Activated CD8-positive, alpha-beta T cell treated with anti-CD3 and anti-CD28 coated beads for 36 hours (primary cell): ENCODE results near the gene ANKRD10. TPM values are rescaled to one million over a fixed set of nuclear protein-coding genes. Genes with fewer than 3 reads are reported as not detected.

Source experiments
- ATAC-seq: fragments of 200-7000 bp; cut with Tn5 transposase; one replicate; pipeline ENCODE4 v1.10.0; 2021; ENCODE audit warnings: mild to moderate bottlenecking, moderate library complexity
- CTCF ChIA-PET: fragments of 350-600 bp; sonication (Branson Sonifier 250); formaldehyde crosslinking; loops from one replicate; lab custom pipeline; 2021; ENCODE audit warnings: antibody characterized with exemption; lab: Charles Lee
- POLR2A ChIA-PET: fragments of 350-600 bp; sonication (Branson Sonifier 250); formaldehyde crosslinking; loops from one replicate; lab custom pipeline; 2021; ENCODE audit warnings: antibody characterized with exemption; lab: Charles Lee
- DNase-seq: peaks from one replicate; pipeline ENCODE4 v3.0.0-alpha.2; 2020
- H3K27ac Mint-ChIP-seq: one replicate; pipeline ENCODE4 v1.8.0; 2021; ENCODE audit warnings: mild to moderate bottlenecking, mixed read lengths
- H3K27me3 Mint-ChIP-seq: one replicate; pipeline ENCODE4 v1.8.0; 2021; ENCODE audit warnings: mixed read lengths
- H3K36me3 Mint-ChIP-seq: one replicate; pipeline ENCODE4 v1.8.0; 2021; ENCODE audit warnings: low read depth, mixed read lengths
- H3K4me1 Mint-ChIP-seq: one replicate; pipeline ENCODE4 v1.8.0; 2021; ENCODE audit warnings: low read depth, mixed read lengths
- H3K4me3 Mint-ChIP-seq: one replicate; pipeline ENCODE4 v1.8.0; 2021; ENCODE audit warnings: mild to moderate bottlenecking, moderate library complexity, mixed read lengths
- H3K9me3 Mint-ChIP-seq: one replicate; pipeline ENCODE4 v1.8.0; 2021; ENCODE audit warnings: mixed read lengths
- intact Hi-C: fragments of 100-400 bp; cut with micrococcal nuclease; formaldehyde crosslinking; loops from one replicate; pipeline ENCODE4 v1.10.0; 2022
- total RNA-seq, 2 experiments: library from RNA; stranded (reverse); gene quantifications; one replicate each; pipeline ENCODE4 v1.2.3, GENCODE V29; 2021
- TF ChIP-seq, protein P1 (sequence below): fragments of 200-600 bp; IDR thresholded peaks from one replicate; pipeline ENCODE4 v1.8.0; 2022; ENCODE audit warnings: antibody characterized with exemption, mild to moderate bottlenecking

ANKRD10 gene
- total RNA-seq, 2 experiments from 2014 or later: 81.6 to 86.1 TPM

DNA sequence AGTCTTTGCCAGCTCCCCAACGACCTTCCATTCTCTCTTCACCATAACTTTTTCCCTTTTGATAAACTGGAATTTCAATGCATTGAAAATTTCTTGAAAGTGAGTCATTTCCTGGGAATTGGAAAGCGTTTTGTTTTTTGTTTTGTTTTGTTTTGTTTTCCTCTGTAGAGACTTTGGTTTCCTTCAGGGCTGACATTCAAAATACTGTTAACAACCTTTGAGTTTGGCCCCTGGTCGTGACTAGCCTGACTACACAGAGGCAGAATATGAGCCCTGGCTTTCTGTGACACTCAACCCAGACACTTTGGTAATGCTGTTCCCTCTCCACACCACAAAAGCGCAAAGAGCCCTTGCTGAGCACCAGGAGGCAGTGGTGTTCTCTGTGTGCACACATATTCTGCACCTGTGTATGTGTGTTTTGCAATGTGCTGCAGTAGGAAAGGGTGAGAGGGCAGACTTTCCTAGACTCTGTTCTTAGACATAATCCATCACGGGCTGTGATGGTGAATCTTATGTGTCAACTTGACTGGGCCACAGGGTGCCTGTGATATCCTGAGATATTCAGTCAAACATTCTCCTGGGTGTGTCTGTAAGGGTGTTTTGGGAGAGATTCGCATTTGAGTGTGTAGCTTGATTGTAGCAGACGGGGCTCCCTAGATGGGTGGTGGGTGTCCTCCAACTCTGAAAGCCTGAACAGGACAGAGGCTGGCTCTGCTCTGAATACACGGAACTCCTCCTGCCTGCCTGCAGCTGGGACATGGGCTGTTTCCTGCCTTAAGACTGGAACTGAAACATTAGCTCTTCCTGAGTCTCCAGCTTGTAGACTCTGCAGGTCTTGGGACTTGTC is 29.5 kb upstream of the ANKRD10 start:
- DNase-seq: peak; percentile 43
- ATAC-seq: peak; percentile 73
- no peaks in the 10 kb centered on the region for H3K27me3 Mint-ChIP-seq
- H3K4me3 Mint-ChIP-seq: no peak overlapping the region
- peaks cover 6% of the 10 kb centered on the region for H3K36me3 Mint-ChIP-seq
- no peak overlapping the region for H3K27ac Mint-ChIP-seq
- peaks cover 25% of the 10 kb centered on the region for H3K4me1 Mint-ChIP-seq
- CTCF ChIA-PET: interaction anchor here (0.7 to 1.9 kb wide), 5 partner anchors 16 to 174 kb away, joined by 3 to 5 read pairs (median 4); no protein-coding TSS in a partner anchor
- POLR2A ChIA-PET: interaction anchor here (0.6 to 1.3 kb wide), 2 partner anchors 30 to 213 kb away, joined by 3 read pairs; no protein-coding TSS in a partner anchor
- TF ChIP-seq, protein P1, sequence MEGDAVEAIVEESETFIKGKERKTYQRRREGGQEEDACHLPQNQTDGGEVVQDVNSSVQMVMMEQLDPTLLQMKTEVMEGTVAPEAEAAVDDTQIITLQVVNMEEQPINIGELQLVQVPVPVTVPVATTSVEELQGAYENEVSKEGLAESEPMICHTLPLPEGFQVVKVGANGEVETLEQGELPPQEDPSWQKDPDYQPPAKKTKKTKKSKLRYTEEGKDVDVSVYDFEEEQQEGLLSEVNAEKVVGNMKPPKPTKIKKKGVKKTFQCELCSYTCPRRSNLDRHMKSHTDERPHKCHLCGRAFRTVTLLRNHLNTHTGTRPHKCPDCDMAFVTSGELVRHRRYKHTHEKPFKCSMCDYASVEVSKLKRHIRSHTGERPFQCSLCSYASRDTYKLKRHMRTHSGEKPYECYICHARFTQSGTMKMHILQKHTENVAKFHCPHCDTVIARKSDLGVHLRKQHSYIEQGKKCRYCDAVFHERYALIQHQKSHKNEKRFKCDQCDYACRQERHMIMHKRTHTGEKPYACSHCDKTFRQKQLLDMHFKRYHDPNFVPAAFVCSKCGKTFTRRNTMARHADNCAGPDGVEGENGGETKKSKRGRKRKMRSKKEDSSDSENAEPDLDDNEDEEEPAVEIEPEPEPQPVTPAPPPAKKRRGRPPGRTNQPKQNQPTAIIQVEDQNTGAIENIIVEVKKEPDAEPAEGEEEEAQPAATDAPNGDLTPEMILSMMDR: peak; percentile 48
- intact Hi-C loops: loop anchor here (10.0 kb wide), 1 partner anchor 110 kb away; no protein-coding TSS in a partner anchor
- H3K9me3 Mint-ChIP-seq: peaks cover 6% of the 10 kb centered on the region

- H3K9me3 Mint-ChIP-seq: peaks cover 6% of the 10 kb centered on the region
- no peak overlapping the region for H3K4me3 Mint-ChIP-seq
- intact Hi-C loops: loop anchor here (2.0 to 10.0 kb wide), 2 partner anchors 112 to 280 kb away; no protein-coding TSS in a partner anchor
- peaks cover 30% of the 10 kb centered on the region for H3K4me1 Mint-ChIP-seq
- peaks cover 3% of the 10 kb centered on the region for H3K27me3 Mint-ChIP-seq
- peak overlapping the region; percentile 47 for H3K27ac Mint-ChIP-seq
- TF ChIP-seq, protein P1: no peak
- peaks cover 6% of the 10 kb centered on the region for H3K36me3 Mint-ChIP-seq
- peak; percentile 88 for ATAC-seq
- POLR2A ChIA-PET: interaction anchor here (1.0 to 1.5 kb wide), 2 partner anchors 27 to 34 kb away, joined by 3 read pairs; no protein-coding TSS in a partner anchor
- CTCF ChIA-PET: no interaction called here
- DNase-seq: peak; percentile 66
Measured at GRCh38 chr13:110942248-110942981, 27.5 kb upstream of the ANKRD10 start.

DNA sequence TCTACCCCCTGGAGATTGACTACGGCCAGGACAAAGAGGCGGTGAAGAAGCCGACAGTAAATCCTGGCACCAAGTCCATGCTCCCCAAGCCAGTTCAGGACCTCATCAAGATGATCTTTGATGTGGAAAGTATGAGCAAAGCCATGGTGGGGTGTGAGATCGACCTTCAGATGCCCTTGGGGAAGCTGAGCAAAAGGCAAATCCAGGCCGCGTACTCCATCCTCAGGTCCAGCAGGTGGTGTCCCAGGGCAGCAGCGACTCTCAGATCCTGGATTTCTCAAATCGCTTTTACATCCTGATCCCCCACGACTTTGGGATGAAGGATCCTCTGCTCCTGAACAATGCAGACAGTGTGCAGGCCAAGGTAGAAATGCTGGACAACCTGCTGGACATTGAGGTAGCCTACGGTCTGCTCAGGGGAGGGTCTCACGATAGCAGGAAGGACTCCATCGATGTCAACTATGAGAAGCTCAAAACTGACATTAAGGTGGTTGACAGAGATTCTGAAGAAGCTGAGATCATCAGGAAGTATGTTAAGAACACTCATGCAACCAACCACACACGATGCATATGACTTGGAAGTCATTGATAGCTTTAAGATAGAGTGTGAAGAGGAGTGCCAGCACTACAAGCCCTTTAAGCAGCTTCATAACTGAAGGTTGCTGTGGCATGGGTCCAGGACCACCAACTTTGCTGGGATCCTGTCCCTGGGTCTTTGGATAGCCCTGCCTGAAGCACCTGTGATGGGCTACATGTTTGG is 24.0 kb upstream of the ANKRD10 start:
- CTCF ChIA-PET: interaction anchor here (1.6 kb wide), 1 partner anchor 12 kb away, joined by 4 read pairs; no protein-coding TSS in a partner anchor
- peaks cover 26% of the 10 kb centered on the region for H3K4me1 Mint-ChIP-seq
- no peak overlapping the region for H3K4me3 Mint-ChIP-seq
- ATAC-seq: peak; percentile 52
- TF ChIP-seq, protein P1: no peak
- POLR2A ChIA-PET: no interaction called here
- intact Hi-C loops: no loop called here
- peaks cover 8% of the 10 kb centered on the region for H3K27me3 Mint-ChIP-seq
- no peak overlapping the region for H3K27ac Mint-ChIP-seq
- peaks cover 11% of the 10 kb centered on the region for H3K36me3 Mint-ChIP-seq
- DNase-seq: no peak
- H3K9me3 Mint-ChIP-seq: peaks cover 22% of the 10 kb centered on the region

- ATAC-seq: no peak
- H3K36me3 Mint-ChIP-seq: peaks cover 19% of the 10 kb centered on the region
Measured at GRCh38 chr13:110937511-110938285, 22.8 kb upstream of the ANKRD10 start.

More at GRCh38 chr13:110937511-110938285, 22.8 kb upstream of the ANKRD10 start:
- intact Hi-C loops: no loop called here
- no peak for DNase-seq
- peaks cover 22% of the 10 kb centered on the region for H3K4me1 Mint-ChIP-seq
- ChIA-PET POLR2A (interaction anchor here (1.2 kb wide), 1 partner anchor 18 kb away, joined by 3 read pairs; no protein-coding TSS in a partner anchor), CTCF (interaction anchor here (0.9 to 1.6 kb wide), 2 partner anchors 13 to 130 kb away, joined by 3 to 4 read pairs; no protein-coding TSS in a partner anchor)
- no peak overlapping the region for H3K27ac Mint-ChIP-seq
- peaks cover 8% of the 10 kb centered on the region for H3K27me3 Mint-ChIP-seq
- TF ChIP-seq, protein P1: no peak
- peaks cover 30% of the 10 kb centered on the region for H3K9me3 Mint-ChIP-seq
- no peak overlapping the region for H3K4me3 Mint-ChIP-seq
